ENCODE results near the gene TIGD4.
"Not testable (repeated sequence)": the region's sequence is repeated elsewhere in the genome, so short reads cannot be mapped to it uniquely, and the experiment has no call there.

TIGD4 gene

DNA sequence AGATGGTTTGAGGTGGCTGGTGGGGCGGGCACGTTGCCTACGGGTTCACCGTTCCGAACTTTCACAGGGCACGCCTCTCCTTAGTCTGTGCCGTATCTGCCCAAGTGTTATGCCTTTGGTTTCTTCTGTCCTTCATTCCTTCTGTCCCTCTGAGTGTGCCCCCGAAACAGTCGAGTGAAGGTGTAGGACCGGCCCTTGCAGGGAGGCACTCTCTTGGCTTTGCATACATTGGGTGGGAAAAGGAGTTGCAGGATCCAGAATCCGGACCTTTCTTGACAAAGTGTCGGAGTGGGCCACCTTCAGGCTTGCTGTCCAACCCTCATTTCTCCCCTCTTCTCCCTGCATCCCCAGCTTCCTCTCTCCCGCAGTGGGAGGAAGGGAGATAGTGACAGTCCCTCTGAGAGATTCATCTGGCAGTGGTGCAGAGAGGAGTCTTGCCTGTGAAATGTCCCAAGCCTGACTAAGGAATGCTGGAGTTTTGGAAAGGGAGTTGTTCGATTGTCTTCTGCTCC, 793 bp upstream of the TIGD4 start:
- DNase-seq = no peak

DNA sequence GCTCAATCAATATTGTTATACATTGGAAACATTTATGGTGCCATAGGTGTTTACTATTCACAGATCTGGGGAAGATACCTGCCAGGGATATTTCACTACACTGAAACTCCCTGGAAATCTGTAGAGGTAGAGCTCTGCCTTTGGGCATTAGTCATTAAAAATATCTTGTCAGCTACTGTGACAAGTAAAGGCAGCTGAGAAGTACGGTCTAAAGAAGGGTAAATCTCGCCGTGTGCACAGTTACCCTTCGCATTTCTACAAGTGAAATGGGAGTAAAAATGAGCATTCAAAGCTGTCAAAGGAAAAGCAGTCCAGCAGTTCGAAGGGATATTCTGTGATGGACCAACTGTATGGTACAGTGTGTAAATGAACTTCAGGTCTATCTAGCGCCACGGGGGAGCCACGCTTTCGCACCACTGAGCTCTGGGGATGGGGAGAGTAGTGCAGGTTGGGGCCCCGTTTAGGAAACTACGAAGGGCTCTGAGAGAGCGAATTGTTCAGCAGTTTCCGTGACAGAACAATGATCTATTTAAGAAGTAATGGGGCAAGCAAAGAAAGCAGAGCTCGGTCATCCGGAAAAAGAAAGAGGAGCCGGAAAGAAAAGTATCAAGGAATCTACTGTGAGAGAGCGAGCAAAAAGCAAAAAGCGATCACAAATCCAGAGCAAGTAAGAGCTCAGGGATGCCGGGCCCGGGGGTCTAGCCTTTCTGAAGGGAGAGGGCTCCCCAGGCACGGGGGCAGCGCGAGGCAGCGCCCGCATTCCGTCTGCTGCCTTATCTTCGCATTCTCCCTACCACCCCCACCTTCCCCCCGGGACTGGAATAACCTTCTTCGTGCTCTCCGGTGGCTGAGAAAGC, 646 bp downstream of the TIGD4 start:
- DNase-seq = no peak

DNA sequence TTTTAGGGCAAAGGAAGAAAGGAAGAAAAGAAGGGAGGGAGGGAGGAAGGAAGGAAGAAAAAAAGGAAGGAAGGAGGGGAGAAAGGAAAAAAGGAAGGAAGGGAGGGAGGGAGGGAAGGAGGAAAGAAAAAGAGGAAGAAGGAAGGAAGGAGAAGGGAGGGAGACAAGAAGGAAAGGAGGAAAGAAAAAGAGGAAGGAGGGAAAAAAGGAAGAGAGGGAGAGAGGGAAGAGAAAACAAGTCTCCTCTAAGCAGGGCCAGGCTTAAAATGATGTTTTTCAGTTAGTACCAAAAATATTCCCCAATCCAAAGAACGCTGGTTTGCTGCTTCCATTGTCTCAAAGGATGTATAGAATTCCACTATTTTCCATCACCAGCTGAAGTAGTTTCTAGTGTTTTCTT, 2.0 kb downstream of the TIGD4 start:
- DNase-seq = no peak

DNA sequence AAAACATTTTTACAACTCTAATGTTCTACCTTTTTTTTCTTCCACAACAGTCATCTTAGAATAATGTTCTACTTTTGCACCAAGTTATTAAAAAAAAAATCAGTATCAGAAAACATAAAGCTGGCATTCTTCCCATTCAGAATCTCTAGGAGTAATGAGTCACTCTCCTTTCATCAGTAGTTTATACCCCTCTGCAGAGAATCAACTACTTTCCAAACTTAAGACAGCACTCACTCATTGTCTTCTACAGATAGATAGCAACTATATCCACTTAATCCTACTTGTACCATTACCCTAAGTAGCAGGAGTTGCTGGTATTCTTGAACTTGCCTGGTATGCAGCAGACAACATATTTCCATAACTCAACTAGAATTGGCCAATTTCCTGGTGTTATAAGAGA, 3.2 kb downstream of the TIGD4 start:
- no peak for DNase-seq

DNA sequence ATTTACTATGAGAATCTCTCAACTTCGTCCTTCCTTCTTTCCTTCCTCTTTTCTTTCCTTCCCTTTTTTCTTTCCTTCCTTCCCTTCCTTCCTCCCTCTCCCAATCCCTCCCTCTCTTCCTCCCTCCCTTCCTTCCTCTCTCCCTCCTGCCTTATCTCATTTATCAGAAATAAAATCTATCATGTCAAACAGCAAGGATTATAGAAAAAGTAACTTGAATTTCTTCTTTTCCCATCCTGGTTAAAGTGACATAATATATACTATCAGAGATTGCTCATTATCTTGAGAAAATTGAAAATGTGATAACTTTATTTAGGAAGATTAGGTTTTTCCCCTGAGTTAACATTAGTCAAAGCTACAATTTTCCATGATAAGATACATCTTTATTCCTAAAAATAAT, 5.6 kb downstream of the TIGD4 start:
- no peak for DNase-seq

DNA sequence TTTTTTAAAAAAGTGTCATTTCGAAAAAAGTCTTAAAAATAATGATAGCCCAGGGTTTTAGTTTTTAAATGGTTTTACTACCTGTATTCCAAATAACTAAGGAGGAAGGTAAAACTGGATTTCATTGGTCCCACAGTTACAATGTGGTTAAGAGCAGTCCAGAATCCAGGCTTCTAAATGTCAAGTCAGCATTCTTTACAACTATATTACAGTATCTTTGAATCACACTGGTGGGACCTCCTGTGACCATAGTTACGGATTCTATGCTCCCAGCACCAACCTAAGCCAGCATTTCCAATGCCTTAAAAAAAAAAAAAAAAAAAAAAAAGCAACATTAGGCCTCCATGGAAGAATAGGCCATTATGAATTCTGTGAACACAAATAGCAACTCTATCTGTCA, 6.2 kb downstream of the TIGD4 start:
- no peak for DNase-seq

DNA sequence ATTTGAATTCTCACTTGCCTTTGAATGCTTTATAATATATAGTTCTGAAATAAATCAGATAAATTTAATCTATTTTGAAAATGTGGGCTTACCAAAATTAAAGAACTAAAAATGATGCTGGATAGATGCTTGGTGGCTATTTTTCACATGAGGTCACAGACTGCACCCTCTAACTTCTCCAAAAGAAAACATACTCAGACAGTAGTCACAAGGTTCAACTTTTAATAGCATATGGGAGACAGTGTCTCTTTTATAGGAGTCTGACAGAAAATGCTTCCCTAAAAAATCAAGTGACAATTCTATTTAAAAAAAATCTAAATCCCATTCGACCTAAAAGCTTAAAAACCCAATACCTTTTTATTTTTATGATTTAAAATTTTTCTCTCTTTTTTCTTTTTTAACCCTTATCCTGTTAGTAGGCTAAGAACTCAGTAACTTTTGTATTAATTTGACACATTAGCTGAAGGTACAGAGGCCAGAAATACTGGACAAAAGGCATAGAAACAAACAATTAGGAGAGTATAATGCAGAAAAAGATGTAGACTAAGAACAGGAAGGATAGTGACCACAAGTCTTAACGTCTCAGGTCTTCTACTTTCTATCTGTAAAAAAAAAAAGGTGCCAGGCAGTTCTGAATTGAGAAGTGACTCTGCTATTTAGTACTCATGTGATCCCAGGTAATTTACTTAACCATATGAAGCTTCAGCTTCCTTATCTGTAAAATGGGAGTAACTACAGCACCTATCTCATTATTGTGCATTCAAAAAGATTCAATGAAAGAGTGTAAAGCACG, 7.6 kb downstream of the TIGD4 start:
- DNase-seq = no peak

DNA sequence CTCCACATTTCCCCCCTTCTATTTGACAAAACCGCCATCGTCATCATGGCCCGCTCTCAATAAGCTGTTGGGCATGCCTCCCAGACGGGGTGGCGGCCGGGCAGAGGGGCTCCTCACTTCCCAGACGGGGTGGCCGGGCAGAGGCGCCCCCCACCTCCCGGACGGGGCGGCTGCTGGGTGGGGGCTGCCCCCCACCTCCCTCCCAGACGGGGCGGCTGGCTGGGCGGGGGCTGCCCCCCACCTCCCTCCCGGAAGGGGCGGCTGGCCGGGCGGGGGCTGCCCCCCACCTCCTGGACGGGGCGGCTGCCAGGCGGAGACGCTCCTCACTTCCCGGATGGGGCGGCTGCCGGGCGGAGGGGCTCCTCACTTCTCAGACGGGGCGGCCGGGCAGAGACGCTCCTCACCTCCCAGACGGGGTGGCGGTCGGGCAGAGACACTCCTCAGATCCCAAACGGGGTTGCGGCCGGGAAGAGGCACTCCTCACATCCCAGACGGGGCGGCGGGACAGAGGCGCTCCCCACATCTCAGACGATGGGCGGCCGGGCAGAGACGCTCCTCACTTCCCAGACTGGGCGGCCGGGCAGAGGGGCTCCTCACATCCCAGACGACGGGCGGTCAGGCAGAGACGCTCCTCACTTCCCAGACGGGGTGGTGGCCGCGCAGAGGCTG, 14.3 kb downstream of the TIGD4 start:
- DNase-seq = not testable (repeated sequence)

DNA sequence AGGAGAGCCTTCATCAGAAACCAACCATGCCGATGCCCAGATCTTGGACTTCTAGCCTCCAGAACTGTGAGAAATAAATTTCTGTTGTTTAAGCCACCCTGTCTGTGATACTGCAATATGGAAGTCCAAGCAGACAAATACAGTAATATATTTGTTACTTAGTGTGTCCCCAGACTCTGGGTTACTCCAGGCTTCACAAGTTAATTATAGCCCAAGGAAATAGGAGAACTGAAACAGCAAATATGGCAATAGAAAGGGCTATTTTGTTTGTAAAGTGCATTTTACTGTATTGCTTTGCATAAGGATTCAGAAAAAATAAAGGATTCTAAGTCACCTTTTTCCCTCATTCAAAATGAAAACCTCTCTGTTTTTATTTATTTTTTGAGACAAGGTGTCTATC, 15.7 kb downstream of the TIGD4 start:
- DNase-seq = no peak

DNA sequence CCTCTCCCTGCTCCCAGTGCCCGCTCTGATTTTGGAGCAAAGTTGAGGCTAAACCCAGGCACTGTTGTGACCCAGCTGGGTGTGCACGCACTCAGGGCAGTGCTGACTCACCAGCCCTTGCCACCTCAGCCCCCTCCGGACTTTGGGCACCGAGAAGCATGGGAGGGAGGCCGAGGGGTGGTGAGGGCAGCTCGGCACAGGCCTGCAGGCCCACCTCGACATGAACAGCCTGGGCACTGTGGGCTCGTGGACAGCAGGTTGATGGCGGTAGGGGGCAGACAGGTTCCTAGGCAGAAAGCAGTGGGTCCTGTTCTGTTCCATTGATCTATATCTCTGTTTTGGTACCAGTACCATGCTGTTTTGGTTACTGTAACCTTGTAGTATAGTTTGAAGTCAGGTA, 30.9 kb downstream of the TIGD4 start:
- DNase-seq = no peak

DNA sequence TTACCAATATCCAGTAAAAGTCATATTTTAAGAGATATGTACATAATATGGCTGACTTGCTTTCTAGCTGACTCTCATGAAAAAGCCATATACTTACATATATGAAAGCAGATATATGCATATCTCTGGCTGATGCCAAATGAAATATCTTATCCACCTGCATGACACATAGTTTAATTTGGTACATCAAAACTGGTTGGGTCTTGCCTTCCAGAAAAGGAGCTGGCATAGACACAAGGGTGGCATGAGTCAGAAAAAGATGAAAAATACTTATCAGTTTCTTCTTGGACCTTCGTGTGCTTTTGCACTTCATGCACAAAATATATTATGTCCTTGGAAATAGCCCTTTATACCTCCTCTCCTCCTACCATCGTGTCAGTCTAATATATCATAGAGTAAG, 32.1 kb downstream of the TIGD4 start:
- no peak for DNase-seq

DNA sequence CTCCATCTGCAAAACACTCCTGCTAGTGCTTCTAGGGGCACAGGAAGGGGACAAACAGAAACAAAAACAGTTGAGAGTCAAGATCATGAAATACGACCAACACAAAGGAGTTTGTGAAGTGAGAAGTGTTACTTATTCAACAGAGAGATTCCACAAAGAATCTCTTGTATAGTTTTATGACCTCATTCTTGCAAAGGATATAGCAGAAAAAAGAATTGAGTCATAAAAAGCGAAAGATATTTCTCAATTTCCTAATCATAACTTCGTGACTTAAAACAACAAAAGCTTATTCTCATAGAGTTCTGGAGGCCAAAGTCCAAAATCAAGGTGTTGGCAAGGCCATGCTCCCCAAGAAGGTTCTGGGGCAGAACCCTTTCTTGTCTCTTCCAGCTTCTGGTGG, 40.7 kb downstream of the TIGD4 start:
- no peak for DNase-seq

DNA sequence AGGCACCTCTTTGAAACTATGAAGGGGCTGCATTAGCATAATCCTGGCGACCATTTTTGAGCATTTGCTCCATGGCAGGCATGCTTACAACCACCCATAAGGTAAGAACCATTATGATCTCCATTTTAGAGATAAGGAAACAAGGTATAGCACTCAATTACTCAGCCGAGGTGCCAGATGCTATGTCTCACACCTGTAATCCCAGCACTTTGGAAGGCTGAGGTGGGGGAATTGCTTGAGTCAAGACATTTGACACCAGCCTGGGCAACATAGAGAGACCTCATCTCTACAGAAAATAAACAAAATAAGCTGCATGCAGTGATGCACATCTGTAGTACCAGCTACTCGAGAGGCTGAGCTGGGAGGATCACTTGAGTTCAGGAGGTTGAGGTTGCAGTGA, 43.6 kb downstream of the TIGD4 start:
- DNase-seq = no peak

DNA sequence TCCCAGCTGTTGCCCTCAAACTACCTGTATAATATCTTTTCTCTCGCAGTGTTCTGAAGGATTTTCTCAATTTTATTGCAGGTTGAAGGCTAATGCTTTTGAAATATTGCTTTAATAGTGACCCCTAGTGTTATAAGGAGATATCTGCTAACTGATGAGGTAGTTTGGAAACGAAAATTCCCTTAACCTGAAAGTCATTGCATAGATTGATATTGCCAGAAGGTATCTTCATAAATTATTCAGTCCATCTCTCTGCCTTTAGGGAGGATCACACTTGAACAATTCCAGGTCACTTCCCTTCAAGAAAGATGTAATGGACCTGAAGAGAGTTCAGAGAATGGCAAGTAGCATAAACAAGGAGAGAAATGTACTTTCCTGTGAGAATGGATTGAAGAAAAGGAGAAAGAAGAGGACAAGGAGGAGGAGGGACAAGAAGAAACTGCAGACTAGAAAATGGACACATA, 44.1 kb downstream of the TIGD4 start:
- DNase-seq = no peak

DNA sequence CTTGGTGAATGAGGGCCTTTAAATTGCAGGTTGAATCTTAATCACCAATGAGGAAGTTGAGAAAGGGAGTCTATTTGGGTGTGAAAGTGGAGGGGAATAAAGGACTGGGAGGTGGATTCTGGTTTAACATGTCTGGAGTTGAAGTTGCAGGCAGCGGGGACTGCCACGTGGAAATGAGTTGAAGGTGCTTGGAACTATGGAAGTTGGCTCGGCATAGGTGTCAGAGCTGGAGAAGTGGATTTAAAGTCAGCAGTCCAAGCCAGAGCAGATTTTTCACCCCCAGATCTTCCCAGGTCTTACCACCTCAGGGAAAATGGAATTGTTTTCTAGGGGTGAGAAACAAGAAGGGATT, 44.9 kb downstream of the TIGD4 start:
- no peak for DNase-seq

DNA sequence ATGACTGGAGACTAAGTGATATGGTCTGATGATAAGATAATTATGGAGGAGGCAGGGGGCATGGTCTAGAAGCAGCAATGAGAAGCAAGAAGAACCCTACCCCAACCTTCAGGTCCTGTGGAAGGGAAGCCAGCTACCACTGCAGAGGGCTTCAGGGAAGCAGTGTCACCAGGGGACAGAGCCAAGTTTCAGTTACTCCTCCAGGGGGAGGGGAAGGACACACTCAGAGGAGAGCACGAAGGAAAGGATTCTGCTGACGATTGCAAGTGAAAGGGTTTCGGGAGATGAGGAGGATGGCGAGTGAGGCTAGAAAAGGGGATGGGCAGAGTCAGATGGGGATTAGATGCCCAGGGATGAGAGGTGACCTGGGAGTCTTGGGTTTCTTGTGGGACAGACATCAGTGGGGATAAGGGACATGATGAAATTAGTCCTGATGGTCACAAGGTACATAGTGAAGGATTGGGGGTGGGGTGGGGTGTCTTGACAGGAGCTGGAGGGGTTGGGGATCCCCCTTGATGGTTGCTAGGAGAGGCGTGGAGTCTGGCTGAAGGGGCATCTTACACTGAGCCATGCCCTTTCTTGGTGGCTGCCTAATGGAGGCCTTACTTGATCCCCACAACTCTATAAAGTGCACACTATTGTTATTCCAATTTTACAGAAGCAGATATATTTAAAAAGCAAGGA, 45.4 kb downstream of the TIGD4 start:
- no peak for DNase-seq

DNA sequence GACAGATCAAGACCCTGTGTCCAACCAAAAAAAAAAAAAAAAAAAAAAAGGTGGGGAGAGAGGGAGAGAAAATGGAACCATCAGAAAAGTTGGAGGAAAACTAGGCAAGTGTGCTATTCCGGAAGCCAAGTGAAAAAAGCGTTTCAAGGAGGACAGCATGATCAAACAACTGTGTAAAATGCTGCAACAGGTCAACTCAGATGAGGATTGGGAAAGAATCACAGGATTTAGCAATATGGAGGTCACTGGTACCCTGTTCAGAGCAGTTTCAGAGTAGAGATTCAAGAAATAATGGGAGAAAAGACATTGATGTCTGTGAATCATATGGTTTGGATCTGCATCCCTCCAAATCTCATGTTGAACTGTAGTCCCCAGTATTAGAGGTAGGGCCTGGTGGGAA, 47.5 kb downstream of the TIGD4 start:
- DNase-seq = no peak

DNA sequence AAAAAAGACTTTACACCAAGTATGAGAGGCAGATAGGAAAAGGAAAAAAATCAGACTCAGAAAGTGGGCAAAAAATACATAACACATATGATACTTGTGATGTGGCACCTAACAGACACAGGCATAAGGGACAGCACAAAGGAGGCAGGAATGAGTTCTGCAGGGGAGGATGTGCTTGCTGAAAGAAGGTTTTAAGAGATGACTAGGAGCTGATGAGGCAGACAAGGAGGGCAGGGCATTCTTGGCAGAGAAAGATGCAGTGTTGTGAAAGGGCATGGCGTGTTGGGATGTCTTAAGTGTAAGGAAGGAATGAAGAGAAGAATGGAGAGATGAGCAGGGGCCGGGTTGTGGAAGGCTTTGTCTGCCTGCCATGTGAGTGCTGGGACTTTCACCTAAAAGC, 50.1 kb downstream of the TIGD4 start:
- no peak for DNase-seq

DNA sequence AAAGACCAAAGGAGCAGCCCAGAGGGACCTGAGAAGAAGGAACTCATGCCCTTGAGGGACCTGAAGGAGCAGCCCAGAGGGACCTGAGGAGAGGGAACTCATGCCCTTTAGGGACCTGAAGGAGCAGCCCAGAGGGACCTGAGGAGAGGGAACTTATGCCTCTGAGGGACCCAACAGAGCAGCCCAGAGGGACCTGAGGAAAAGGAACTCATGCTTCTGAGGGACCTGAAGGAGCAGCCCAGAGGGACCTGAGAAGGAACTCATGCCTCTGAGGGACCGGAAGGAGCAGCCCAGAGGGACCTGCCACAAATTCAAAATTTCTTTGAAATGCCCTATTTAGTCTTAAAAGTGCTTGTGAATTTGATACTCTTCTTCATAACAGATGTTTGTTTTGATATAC, 51.2 kb downstream of the TIGD4 start:
- no peak for DNase-seq

DNA sequence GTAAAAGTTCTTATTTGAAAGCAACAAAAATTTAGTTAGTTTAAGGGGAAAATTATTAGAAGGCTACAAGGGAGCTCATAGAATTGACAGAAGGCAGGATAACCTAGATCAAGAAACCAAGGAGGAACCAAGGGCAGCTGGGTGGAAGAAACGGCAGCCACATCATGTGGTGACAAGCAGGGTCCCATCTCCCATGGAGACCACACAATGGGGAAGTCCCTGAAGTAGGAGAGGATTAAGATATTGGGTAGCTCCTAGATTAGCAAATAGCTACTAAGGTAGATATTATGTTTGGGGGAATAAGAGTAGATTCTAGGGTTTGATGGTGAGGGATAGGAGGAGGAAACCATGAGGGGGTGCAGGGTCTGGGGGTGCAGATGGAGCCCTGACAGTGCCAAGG, 51.7 kb downstream of the TIGD4 start:
- no peak for DNase-seq

DNA sequence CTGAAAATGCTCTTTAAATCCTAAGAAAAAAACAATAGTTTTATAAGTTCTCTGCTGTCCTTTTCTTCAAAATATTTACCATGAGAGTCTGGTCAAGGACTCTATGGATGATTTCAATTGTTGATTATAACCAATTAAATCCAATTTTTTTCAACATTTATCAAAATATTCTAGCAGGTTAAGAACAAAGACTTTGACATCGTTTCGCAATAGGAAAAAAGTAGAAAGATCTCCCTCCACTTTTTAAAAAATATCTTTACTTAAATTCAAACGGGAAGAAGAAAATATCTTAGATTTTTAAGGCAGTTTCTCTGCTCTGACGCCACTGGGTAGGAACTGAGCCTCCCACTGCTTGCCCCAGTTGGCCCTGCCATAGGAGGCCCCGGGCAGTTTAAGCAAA, 55.0 kb downstream of the TIGD4 start:
- DNase-seq = no peak

DNA sequence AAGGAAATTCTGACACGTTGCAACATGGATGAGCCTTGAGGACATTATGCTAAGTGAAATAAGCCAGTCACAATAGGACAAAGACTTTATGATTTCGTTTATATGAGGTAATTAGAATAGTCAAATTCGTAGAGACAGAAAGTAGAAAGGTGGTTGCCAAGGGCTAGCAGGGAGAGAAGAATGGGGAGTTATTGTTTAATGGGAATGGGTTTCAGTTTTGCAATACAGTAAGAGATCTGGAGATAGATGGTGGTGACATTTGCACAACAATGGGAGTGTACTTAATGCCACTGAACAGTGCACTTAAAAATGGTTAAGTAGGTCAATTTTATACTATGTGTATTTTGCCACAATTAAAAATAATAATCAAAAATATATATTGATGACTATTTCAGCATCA, 56.3 kb downstream of the TIGD4 start:
- DNase-seq = no peak

All from GOT3 (cell line).